GM19328 (cell line): ENCODE results near the gene ATP6V0E2.

Source experiments
- ATAC-seq: cut with Tn5 transposase; IDR thresholded peaks from one replicate; pipeline ENCODE4 v1.9.1; 2021; ENCODE audit warnings: mild to moderate bottlenecking, moderate library complexity; ENCODE audit not compliant: unreplicated experiment

Gene ATP6V0E2

DNA sequence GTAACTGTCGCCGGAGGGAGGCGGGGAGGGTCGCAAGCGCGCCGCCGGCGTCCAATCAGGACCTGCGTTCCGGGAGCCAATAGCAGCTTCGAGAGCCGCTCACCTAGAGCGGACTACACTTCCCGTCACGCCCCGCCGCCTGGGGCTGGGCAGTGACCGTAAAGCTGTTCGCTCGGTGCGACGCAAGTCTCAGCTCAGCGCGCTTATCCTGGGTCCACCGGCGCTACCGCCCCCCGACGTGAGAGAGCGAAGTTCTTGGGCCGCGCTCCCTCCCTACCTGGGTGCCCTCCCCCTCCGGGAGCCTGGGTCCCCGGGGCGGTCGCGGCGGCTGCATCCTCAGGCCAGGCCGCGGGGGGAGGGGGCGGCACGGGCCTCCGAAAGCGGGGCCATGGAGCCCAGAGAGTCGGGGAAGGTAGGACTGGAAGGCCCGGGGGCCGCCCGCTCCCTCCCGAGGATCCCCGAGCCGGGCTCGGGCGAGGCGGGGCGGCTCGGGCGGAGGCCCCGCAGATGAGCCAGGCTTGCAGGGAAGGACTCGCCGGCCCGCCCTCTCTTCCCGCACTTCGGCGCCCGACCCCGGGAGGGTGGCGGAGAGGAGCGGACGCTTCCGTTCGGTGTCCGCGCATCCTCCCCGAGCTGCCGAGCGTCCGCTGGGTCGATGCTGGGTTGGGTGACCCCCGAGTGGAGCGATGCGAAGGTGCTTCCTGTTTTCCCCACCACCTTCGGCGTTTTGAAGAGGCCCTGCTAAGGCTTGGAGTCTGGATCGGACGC lies 35.4 kb upstream of the ATP6V0E2 start, which contains the start of gene ZNF862:
TSS of gene ZNF862 (plus strand) at position 152 of the 768 bp plus-strand sequence. CDS start at position 389, 237 bp downstream.
- ATAC-seq, result peak; percentile 99

DNA sequence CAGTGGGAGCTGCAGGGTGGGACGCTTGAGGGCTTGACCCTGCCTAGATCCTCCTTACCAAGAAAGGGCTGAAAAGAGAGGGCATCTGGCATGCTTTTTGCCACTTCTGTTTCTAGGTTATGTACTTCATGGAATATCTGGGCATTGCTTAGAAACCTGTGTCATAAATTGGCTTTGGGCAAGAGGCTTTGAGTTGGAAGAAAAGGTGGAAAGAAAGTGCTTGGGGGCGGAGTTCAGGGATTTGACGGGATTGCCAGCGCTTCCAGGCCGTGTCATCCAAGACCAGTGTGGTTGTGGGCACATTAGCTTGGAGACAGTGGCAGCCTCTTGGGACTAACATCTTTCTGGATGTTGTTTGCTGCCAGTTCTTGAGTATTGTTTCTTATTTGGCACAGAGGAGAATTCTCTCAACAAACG lies 34.8 kb upstream of the ATP6V0E2 start:
- no peak for ATAC-seq

DNA sequence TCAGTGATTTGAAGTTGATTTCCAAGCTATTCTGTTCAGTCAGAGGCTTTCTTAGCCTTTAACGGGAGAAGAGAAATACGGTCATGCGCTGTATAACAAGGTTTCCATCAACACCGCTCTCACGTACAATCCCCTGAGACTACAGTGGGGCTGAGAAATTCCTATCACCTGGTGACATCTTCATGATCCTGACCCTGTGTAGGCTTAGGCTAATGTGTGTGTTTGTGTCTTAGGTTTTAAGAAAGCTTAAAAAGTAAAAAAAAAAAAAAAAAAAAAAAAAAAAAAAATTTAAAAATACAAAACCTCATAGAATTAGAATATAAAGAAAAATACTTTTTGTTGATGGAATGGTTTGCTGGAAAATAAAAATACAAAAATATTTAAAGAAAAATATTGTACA lies 33.8 kb upstream of the ATP6V0E2 start:
- no peak for ATAC-seq

DNA sequence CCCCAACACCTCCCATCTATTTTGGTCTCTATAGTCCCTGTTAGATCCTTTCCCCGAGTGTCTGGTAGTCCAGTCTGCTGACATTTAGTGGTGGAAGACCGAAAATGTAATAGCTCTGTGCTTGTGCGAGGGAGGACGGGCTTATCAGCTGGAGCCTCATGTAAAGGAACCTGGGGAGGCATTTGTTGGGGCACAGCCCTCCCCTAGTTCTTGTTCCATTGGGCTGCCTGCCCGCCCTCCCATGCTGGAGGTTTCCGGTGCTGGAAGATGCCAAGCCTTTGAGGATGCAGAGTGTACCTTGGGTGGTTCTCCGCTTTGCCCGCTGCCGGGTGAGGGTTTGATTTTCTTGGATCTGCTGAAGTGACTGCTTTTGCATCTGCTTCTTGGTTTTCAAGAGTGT lies 30.2 kb upstream of the ATP6V0E2 start:
- ATAC-seq, result no peak

DNA sequence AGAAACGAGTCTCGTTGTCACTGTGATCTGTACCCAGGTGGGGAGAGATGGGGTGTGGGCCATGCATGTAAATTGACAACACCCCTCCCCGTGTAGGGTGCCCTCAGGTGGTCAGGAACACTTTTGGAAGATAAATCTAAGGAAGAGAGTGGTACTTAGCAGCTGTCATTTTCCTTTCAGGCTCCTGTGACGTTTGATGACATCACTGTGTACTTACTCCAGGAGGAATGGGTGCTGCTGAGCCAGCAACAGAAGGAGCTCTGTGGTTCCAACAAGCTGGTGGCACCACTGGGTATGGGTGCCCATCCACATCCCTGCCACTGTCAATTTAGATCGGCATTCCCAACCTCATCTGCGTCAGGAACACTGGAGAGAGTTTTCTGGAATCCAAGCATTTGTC lies 29.3 kb upstream of the ATP6V0E2 start:
- no peak for ATAC-seq

DNA sequence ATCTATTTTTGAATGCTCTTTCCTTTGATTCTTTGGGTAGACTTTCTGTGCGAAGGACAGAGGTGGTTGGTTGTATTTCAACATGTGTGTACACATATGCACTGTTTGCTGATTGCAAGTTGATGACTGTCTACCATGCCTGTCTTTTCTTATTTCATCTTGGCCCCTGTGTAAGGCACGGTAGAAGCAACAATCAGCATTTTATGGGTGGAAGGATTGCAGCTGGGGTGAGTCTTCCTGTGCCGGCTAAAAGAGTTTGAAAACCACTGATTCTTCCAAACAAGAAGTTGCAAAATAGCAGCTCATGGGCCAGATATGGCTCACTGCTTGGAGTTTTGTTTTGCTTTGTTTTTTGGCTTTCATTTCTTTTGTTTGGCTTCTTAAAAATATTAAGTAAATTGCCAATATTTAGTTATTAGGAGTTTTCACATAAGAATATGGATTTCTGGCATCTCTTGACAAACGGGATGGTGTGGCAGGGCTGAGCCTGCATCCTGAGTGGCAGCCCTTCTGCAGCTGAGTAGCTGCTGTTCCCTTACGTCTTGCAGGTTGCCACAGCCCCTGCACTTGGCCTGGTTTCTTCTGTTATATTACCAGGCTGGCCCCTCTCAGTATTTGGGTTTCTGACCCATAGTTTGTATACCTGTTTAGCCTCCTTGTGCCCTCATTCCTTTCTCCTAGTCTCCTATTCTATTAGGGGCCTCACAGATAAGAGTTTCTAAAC lies 28.4 kb upstream of the ATP6V0E2 start:
- ATAC-seq, result no peak

- ATAC-seq, result no peak
Measured at GRCh38 chr7:149846021-149846420, 27.7 kb upstream of the ATP6V0E2 start.

DNA sequence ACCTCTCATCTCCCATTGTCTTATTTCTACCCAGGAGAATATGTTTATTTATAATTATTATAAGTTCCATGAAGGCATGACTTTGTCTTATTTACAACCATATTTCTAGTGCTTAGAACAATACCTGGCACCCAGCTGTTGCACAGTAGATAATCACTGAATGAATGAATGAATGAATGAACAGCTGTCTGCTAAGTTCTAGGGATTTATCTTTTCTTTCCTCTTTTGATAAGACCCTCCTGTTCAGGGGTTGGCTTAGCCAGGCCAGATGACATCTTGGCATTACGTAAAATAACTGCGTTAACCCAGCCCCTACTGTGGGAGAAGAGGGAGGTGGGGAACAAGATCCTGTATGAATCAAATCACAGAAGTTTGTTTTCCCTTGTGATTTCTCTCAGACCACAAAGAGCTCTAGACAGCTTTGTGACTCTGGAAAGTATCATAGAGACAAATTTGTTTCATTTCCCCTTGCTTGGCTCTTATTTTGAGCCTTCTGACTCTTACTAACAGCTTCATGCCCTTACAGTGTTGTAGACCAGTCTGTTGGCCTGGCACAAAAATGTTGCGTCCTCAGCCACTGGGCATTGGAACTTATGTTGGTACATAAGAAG lies 27.2 kb upstream of the ATP6V0E2 start:
- ATAC-seq, result no peak

GRCh38 chr7:149849174-149849573 lies 24.6 kb upstream of the ATP6V0E2 start:
- no peak for ATAC-seq

GRCh38 chr7:149850007-149850594 lies 23.7 kb upstream of the ATP6V0E2 start:
- ATAC-seq, result no peak

DNA sequence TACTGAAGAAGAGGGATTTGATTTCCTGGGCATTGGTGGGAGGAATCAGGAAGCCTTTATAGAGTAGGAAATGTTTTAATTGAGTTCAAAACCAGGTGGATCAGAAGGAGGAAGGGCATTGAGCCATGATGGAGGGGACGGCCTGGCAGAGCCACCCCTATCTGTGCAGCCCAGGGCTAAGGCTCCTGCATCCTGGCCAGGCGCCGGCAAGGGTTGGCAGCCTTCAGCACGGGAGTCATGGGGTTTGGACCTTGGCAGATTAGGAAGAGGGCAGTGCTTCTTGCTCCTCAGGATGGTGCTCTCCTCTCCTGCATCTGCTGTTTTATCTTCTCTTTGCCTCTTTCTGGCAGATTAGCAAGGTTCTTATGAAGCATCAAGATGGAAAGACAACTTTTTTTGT lies 23.1 kb upstream of the ATP6V0E2 start:
- no peak for ATAC-seq

- ATAC-seq, result no peak
Measured at GRCh38 chr7:149851449-149851848, 22.3 kb upstream of the ATP6V0E2 start.

- ATAC-seq, result no peak
Measured at GRCh38 chr7:149853157-149853556, 20.6 kb upstream of the ATP6V0E2 start.

DNA sequence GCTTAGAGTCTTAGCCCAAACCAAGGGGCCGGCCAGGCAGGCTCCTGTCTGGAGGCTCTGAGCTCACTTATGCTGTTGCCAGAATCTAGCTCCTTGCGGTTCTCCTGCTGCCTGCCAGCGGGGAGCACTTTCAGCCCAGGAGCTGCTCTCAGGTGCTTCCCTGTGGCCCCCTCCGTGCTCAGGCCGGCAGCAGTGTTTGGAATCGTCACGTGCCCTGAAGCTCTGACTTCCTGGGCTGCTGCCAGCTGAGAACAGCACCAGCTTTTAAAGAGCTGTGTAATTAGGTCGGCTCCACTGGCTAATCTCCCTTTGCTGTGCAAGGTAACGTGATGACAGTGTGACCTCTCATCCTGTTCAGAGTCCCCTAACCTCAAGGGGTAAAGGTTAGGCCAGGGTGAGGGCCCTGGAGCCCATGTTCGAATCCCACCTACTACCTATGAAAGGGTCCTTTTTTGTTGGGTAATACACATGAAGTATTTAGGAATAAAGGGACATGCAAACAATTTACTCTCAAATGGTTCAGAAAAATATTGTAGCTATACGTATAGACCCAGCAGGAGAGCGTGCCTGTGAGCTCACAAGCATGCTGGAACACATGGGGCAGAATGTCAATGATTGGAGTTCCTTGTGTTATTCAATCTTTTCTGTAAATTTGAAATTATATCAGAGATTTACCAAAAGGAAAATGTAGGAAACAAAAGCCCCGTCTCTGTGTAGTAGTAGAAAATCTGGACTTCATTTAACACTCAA lies 19.0 kb upstream of the ATP6V0E2 start:
- no peak for ATAC-seq

DNA sequence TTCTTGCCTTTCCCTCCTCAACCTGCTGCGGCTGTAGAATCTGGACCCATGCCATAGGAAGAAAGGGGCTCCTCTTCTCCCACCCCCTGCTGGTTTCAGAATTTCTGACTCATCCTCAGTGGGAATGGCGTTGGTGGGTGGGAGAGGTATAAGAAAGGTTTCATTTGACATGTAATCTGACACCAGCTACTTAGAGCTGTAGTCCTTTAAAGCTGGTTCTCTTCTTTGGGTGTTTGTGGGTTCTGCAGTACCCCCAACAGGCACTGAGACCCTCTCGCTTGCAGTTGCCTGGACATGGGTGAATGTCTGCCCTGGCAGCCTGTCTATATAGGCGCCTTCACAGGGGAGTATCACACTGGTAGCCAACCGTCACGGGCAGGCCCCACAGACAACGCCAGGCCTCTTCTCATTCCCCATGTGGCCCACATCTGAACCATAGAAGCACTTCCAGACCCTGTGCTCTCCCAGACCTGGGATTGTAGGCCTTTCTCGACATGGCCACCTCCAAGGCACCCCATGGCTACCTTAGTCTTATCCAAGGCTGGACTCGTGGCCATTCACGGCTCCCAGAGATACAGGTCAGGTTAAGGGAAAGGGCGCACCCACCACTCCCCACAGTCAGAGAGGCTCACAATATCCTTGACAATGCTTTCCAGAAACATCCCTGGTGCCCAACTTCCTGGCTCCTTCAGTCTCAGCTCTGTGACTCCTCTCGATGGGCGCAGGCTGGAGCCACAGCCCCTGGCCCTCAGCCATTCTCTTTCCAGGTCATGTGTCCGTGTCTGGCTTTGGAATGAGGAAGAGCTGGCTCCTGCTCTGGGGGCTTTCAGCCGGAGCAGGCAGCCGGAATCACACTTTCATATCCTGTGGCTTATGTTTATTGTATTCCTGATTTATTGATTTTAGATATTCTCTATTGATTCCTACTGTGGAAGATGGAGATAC lies 18.1 kb upstream of the ATP6V0E2 start:
- no peak for ATAC-seq

GRCh38 chr7:149856583-149856982 lies 17.2 kb upstream of the ATP6V0E2 start:
- ATAC-seq, result no peak

- ATAC-seq, result no peak
Measured at GRCh38 chr7:149859369-149859768, 14.4 kb upstream of the ATP6V0E2 start.

DNA sequence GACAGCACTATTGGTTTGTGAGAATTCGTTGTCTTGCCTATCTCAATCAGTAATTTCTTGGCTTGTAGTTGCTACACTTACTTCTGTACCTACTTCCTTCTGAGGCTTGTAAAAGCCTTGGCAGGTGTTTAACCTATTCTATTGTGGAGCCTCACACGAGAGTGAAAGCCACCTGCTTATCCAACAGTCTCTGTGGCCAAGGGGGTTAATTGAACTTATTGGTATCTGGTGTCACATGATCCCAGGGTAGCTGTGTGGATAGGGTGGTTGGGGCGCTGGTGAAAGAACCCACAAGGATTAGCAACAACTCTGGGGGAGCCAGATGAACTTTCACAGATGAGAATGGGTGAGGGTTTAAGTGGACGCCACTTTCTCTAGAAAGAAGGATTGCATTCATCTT lies 13.9 kb upstream of the ATP6V0E2 start:
- ATAC-seq, result no peak

- ATAC-seq, result no peak
Measured at GRCh38 chr7:149860821-149861727, 12.7 kb upstream of the ATP6V0E2 start.
